Retina (tissue), 1 donor: ENCODE results near the gene DDI1.
"Not testable (repeated sequence)": the region's sequence is repeated elsewhere in the genome, so short reads cannot be mapped to it uniquely, and the experiment has no call there.

Experiments used
- DNase-seq: peaks from one replicate; pipeline ENCODE4 v3.0.0-alpha.2; 2016

DDI1 gene

GRCh38 chr11:104043142-104043541 is 6.7 kb downstream of the DDI1 start:
- peak; percentile 6 for DNase-seq

GRCh38 chr11:104043678-104044239 is 7.3 kb downstream of the DDI1 start:
- peak; percentile 6 for DNase-seq

- DNase-seq = no peak
These were observed 9.9 kb downstream of the DDI1 start for GRCh38 chr11:104046331-104046730.

- not testable (repeated sequence) for DNase-seq
These were observed 10.4 kb downstream of the DDI1 start for GRCh38 chr11:104046858-104047257.

- no peak for DNase-seq
These were observed 12.7 kb downstream of the DDI1 start for GRCh38 chr11:104049116-104049515.

- DNase-seq = no peak
These were observed 15.3 kb downstream of the DDI1 start for GRCh38 chr11:104051778-104052177.

GRCh38 chr11:104053743-104054478 is 17.5 kb downstream of the DDI1 start:
- DNase-seq = no peak

GRCh38 chr11:104054911-104055529 is 18.6 kb downstream of the DDI1 start:
- DNase-seq = no peak

- no peak for DNase-seq
These were observed 19.2 kb downstream of the DDI1 start for GRCh38 chr11:104055596-104055995.

GRCh38 chr11:104057908-104058307 is 21.5 kb downstream of the DDI1 start:
- no peak for DNase-seq

- no peak for DNase-seq
These were observed 22.2 kb downstream of the DDI1 start for GRCh38 chr11:104058680-104059079.

- DNase-seq = no peak
These were observed 23.8 kb downstream of the DDI1 start for GRCh38 chr11:104060004-104060794.

- no peak for DNase-seq
These were observed 24.4 kb downstream of the DDI1 start for GRCh38 chr11:104060820-104061219.

GRCh38 chr11:104061853-104062521 is 25.5 kb downstream of the DDI1 start:
- DNase-seq = no peak

GRCh38 chr11:104064034-104064630 is 27.7 kb downstream of the DDI1 start:
- no peak for DNase-seq

- no peak for DNase-seq
These were observed 31.1 kb downstream of the DDI1 start for GRCh38 chr11:104067534-104067933.

GRCh38 chr11:104073950-104074705 is 37.7 kb downstream of the DDI1 start:
- no peak for DNase-seq

- DNase-seq = no peak
These were observed 38.7 kb downstream of the DDI1 start for GRCh38 chr11:104075091-104075490.

- no peak for DNase-seq
These were observed 39.3 kb downstream of the DDI1 start for GRCh38 chr11:104075706-104076105.

- no peak for DNase-seq
These were observed 40.0 kb downstream of the DDI1 start for GRCh38 chr11:104076455-104076854.

- no peak for DNase-seq
These were observed 41.8 kb downstream of the DDI1 start for GRCh38 chr11:104078245-104078644.

- no peak for DNase-seq
These were observed 42.6 kb downstream of the DDI1 start for GRCh38 chr11:104078995-104079394.
